Limb (tissue), 2 donors: ENCODE results near the gene PRPF6.
"Not testable (repeated sequence)": the region's sequence is repeated elsewhere in the genome, so short reads cannot be mapped to it uniquely, and the experiment has no call there.

Source experiments
- DNase-seq, 2 donors: peaks; one replicate each; pipeline ENCODE4 v3.0.0-alpha.2; 2016; ENCODE audit errors: extremely low spot score in 2 of 2

The PRPF6 gene

GRCh38 chr20:63959699-63960075, 21.2 kb upstream of the PRPF6 start:
- DNase-seq: no peak

- DNase-seq: not testable (repeated sequence)
Measured at GRCh38 chr20:63960654-63961621, 20.0 kb upstream of the PRPF6 start.

GRCh38 chr20:63961664-63962425, 19.1 kb upstream of the PRPF6 start:
- no peak for DNase-seq

GRCh38 chr20:63962426-63963347, 18.2 kb upstream of the PRPF6 start:
- no peak for DNase-seq

GRCh38 chr20:63963348-63963741, 17.6 kb upstream of the PRPF6 start:
- no peak for DNase-seq

GRCh38 chr20:63963784-63964301, 17.1 kb upstream of the PRPF6 start:
- no peak for DNase-seq

GRCh38 chr20:63964412-63964811, 16.5 kb upstream of the PRPF6 start:
- DNase-seq: no peak

GRCh38 chr20:63966172-63966943, 14.6 kb upstream of the PRPF6 start:
- no peak for DNase-seq

GRCh38 chr20:63966944-63967322, 14.0 kb upstream of the PRPF6 start:
- DNase-seq: peak in 1 of 2 donors; percentile 25

- peak in 1 of 2 donors; percentile 30 for DNase-seq
Measured at GRCh38 chr20:63967330-63968135, 13.4 kb upstream of the PRPF6 start.

GRCh38 chr20:63968136-63968927, 12.6 kb upstream of the PRPF6 start:
- DNase-seq: peak in 1 of 2 donors; percentile 35

- peak in 1 of 2 donors; percentile 80 for DNase-seq
Measured at GRCh38 chr20:63968928-63969760, 11.8 kb upstream of the PRPF6 start.

- peak in 1 of 2 donors; percentile 90 for DNase-seq
Measured at GRCh38 chr20:63969838-63970713, 10.9 kb upstream of the PRPF6 start, which contains the start of gene ZNF512B. Gene ZNF512B (minus strand): TSS chr20:63969930. CDS start chr20:63967950, 1,980 bp downstream.

GRCh38 chr20:63970714-63971431, 10.1 kb upstream of the PRPF6 start:
- DNase-seq: no peak

- DNase-seq: not testable (repeated sequence)
Measured at GRCh38 chr20:63971960-63972311, 9.0 kb upstream of the PRPF6 start.
